ENCODE measurements around the gene MED17. TPM values are rescaled to one million over a fixed set of nuclear protein-coding genes. Genes with fewer than 3 reads are reported as not detected.

The MED17 gene
- total RNA-seq, 1 experiment from 2014 or later: 41.1 TPM

DNA sequence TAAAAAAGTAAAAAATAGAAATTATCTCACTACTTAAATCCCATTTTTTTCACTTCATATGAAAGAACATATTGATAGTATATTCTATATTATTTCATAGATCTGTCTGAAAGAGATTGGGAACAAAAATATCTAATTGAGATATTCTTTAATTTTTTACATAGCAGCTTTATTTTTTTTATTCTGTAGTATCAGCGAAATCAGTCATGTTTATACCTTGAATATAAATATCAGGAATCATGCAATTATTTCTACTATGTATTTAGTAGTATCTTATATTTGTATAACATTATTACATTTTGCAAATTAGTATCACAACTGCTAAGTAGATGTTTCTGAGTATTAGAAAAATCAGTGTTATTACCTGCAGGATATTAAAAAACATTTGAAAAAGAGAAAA lies 22.2 kb upstream of the MED17 start:
- intact Hi-C loops (cut with micrococcal nuclease): no loop called here
- H4K20me1 ChIP-seq (ENCODE audit: insufficient read depth): no peaks in the 10 kb centered on the region
- BruUV-seq (replicated peaks): no TSS peak
- no peak overlapping the region for H3K27ac ChIP-seq (ENCODE audit: low read depth, low read length)
- no peak for TF ChIP-seq SP1 (IDR thresholded peaks at IDR 0.05; ENCODE audit: low read depth)
- H3K27me3 ChIP-seq (ENCODE audit: insufficient read depth, low read length): no peaks in the 10 kb centered on the region
- CTCF ChIA-PET: no interaction called here
- no peak overlapping the region for H3K9ac ChIP-seq (ENCODE audit: low read length)
- H3K36me3 ChIP-seq (ENCODE audit: control insufficient read depth in 1 of 2, insufficient read depth in 2 of 2, low read length in 2 of 2): peaks cover 0 to 17% of the 10 kb centered on the region in 2 experiments; a peak in 2 of 4 replicates
- no peaks in the 10 kb centered on the region for H3K9me3 ChIP-seq (ENCODE audit: control insufficient read depth in 1 of 2, insufficient read depth in 1 of 2, low read depth in 1 of 2, low read length in 2 of 2)
- POLR2A ChIA-PET: no interaction called here
- DNase-seq (ENCODE audit: low read depth, low spot score) (no peak), ATAC-seq (no peak)
- RAD21 ChIA-PET (ENCODE audit: low non-redundant PET in 1 of 2, low total read pairs in 2 of 2, uncharacterized antibody in 2 of 2, unreplicated experiment in 2 of 2): no interaction called here
- no peaks in the 10 kb centered on the region for H3K79me2 ChIP-seq (ENCODE audit: insufficient read depth, low read length)
- no peaks in the 10 kb centered on the region for H3K4me1 ChIP-seq (ENCODE audit: control insufficient read depth in 1 of 2, insufficient read depth in 2 of 2, low read length in 2 of 2)
- H3K4me3 ChIP-seq (replicated peaks in 1 of 2; ENCODE audit: low read depth in 1 of 2, low read length in 2 of 2): no peak overlapping the region
- H2AFZ ChIP-seq (ENCODE audit: low read depth, low read length, poor library complexity, severe bottlenecking): no peak overlapping the region
- no peaks in the 10 kb centered on the region for H3K9me2 ChIP-seq (ENCODE audit: insufficient read depth)
- H3K4me2 ChIP-seq (ENCODE audit: low read length): no peak overlapping the region

DNA sequence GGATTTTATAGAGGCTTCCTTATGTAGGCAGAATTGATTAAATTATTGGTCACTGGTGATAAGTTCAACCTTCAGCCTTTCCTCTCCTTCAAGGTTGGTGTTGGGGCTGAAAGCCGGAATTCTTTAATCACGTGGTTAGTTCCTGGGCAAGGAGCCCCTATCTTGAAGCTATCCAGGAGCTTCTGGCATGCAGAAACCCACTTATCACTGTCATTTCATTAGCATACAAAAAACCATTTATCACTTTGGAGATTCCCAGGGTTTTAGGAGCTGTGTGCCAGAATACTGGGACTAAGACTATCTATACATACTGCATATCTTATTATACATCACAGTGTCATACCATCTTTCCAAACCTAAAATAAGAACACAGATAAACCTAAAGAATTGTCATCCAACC lies 18.5 kb upstream of the MED17 start:
- Histone ChIP-seq H3K4me1 (ENCODE audit: control insufficient read depth in 1 of 2, insufficient read depth in 2 of 2, low read length in 2 of 2) (no peaks in the 10 kb centered on the region), H3K4me2 (ENCODE audit: low read length) (no peak overlapping the region), H3K27ac (ENCODE audit: low read depth, low read length) (no peak overlapping the region), H3K27me3 (ENCODE audit: insufficient read depth, low read length) (no peaks in the 10 kb centered on the region), H3K9ac (ENCODE audit: low read length) (no peak overlapping the region), H3K79me2 (ENCODE audit: insufficient read depth, low read length) (no peaks in the 10 kb centered on the region), H3K36me3 (ENCODE audit: control insufficient read depth in 1 of 2, insufficient read depth in 2 of 2, low read length in 2 of 2) (peaks cover 0 to 12% of the 10 kb centered on the region in 2 experiments; a peak in 2 of 4 replicates), H3K9me3 (ENCODE audit: control insufficient read depth in 1 of 2, insufficient read depth in 1 of 2, low read depth in 1 of 2, low read length in 2 of 2) (no peaks in the 10 kb centered on the region), H4K20me1 (ENCODE audit: insufficient read depth) (no peaks in the 10 kb centered on the region), H3K9me2 (ENCODE audit: insufficient read depth) (no peaks in the 10 kb centered on the region), H2AFZ (ENCODE audit: low read depth, low read length, poor library complexity, severe bottlenecking) (no peak overlapping the region), H3K4me3 (replicated peaks in 1 of 2; ENCODE audit: low read depth in 1 of 2, low read length in 2 of 2) (no peak overlapping the region)
- no TSS peak for BruUV-seq (replicated peaks)
- intact Hi-C loops (cut with micrococcal nuclease): no loop called here
- CTCF ChIA-PET: no interaction called here
- DNase-seq (ENCODE audit: low read depth, low spot score): no peak
- no peak for ATAC-seq
- RAD21 ChIA-PET (ENCODE audit: low non-redundant PET in 1 of 2, low total read pairs in 2 of 2, uncharacterized antibody in 2 of 2, unreplicated experiment in 2 of 2): no interaction called here
- POLR2A ChIA-PET: interaction anchor here (1.6 kb wide), 1 partner anchor 24 kb away, joined by 4 read pairs; the partner anchor contains the start of genes C11orf54 and TAF1D
- TF ChIP-seq EGR1 (IDR thresholded peaks at IDR 0.05; ENCODE audit: low read depth) (no peak), RAD21 (IDR thresholded peaks at IDR 0.05; ENCODE audit: low read depth) (no peak), EZH2phosphoT487 (IDR thresholded peaks at IDR 0.05; ENCODE audit: borderline replicate concordance) (no peak), FOSL1 (IDR thresholded peaks at IDR 0.05; ENCODE audit: low read depth) (no peak), EZH2 (IDR thresholded peaks at IDR 0.05) (no peak), SRF (IDR thresholded peaks at IDR 0.05; ENCODE audit: low read depth) (no peak), SP1 (IDR thresholded peaks at IDR 0.05; ENCODE audit: low read depth) (no peak), CEBPB (IDR thresholded peaks at IDR 0.05; ENCODE audit: low read depth) (no peak)
- TF ChIP-seq, protein P1, sequence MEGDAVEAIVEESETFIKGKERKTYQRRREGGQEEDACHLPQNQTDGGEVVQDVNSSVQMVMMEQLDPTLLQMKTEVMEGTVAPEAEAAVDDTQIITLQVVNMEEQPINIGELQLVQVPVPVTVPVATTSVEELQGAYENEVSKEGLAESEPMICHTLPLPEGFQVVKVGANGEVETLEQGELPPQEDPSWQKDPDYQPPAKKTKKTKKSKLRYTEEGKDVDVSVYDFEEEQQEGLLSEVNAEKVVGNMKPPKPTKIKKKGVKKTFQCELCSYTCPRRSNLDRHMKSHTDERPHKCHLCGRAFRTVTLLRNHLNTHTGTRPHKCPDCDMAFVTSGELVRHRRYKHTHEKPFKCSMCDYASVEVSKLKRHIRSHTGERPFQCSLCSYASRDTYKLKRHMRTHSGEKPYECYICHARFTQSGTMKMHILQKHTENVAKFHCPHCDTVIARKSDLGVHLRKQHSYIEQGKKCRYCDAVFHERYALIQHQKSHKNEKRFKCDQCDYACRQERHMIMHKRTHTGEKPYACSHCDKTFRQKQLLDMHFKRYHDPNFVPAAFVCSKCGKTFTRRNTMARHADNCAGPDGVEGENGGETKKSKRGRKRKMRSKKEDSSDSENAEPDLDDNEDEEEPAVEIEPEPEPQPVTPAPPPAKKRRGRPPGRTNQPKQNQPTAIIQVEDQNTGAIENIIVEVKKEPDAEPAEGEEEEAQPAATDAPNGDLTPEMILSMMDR (IDR thresholded peaks at IDR 0.05 in 2 of 3, conservative IDR thresholded peaks at IDR 0.05 in 1 of 3; ENCODE audit: borderline replicate concordance in 1 of 3, insufficient read depth in 1 of 3, low read depth in 2 of 3, low read length in 2 of 3): no peak
- TF ChIP-seq, protein P2, sequence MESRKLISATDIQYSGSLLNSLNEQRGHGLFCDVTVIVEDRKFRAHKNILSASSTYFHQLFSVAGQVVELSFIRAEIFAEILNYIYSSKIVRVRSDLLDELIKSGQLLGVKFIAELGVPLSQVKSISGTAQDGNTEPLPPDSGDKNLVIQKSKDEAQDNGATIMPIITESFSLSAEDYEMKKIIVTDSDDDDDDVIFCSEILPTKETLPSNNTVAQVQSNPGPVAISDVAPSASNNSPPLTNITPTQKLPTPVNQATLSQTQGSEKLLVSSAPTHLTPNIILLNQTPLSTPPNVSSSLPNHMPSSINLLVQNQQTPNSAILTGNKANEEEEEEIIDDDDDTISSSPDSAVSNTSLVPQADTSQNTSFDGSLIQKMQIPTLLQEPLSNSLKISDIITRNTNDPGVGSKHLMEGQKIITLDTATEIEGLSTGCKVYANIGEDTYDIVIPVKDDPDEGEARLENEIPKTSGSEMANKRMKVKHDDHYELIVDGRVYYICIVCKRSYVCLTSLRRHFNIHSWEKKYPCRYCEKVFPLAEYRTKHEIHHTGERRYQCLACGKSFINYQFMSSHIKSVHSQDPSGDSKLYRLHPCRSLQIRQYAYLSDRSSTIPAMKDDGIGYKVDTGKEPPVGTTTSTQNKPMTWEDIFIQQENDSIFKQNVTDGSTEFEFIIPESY (IDR thresholded peaks at IDR 0.05; ENCODE audit: extremely low read depth, insufficient replicate concordance, low read length): no peak
- TF ChIP-seq, protein P3, sequence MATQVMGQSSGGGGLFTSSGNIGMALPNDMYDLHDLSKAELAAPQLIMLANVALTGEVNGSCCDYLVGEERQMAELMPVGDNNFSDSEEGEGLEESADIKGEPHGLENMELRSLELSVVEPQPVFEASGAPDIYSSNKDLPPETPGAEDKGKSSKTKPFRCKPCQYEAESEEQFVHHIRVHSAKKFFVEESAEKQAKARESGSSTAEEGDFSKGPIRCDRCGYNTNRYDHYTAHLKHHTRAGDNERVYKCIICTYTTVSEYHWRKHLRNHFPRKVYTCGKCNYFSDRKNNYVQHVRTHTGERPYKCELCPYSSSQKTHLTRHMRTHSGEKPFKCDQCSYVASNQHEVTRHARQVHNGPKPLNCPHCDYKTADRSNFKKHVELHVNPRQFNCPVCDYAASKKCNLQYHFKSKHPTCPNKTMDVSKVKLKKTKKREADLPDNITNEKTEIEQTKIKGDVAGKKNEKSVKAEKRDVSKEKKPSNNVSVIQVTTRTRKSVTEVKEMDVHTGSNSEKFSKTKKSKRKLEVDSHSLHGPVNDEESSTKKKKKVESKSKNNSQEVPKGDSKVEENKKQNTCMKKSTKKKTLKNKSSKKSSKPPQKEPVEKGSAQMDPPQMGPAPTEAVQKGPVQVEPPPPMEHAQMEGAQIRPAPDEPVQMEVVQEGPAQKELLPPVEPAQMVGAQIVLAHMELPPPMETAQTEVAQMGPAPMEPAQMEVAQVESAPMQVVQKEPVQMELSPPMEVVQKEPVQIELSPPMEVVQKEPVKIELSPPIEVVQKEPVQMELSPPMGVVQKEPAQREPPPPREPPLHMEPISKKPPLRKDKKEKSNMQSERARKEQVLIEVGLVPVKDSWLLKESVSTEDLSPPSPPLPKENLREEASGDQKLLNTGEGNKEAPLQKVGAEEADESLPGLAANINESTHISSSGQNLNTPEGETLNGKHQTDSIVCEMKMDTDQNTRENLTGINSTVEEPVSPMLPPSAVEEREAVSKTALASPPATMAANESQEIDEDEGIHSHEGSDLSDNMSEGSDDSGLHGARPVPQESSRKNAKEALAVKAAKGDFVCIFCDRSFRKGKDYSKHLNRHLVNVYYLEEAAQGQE (IDR thresholded peaks at IDR 0.05; ENCODE audit: low read depth): no peak
- TF ChIP-seq, protein P4, sequence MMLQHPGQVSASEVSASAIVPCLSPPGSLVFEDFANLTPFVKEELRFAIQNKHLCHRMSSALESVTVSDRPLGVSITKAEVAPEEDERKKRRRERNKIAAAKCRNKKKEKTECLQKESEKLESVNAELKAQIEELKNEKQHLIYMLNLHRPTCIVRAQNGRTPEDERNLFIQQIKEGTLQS (IDR thresholded peaks at IDR 0.05): no peak
- TF ChIP-seq, protein P5, sequence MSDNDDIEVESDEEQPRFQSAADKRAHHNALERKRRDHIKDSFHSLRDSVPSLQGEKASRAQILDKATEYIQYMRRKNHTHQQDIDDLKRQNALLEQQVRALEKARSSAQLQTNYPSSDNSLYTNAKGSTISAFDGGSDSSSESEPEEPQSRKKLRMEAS (IDR thresholded peaks at IDR 0.05): no peak
